MCF 10A (cell line): ENCODE data around the gene RASA1. TPM values are rescaled to one million over a fixed set of nuclear protein-coding genes. Genes with fewer than 3 reads are reported as not detected.
"Not testable (repeated sequence)": the region's sequence is repeated elsewhere in the genome, so short reads cannot be mapped to it uniquely, and the experiment has no call there.

Experiments used
- BruUV-seq: library from RNA; stranded (reverse); fragments of 400-500 nt; replicated peaks from 2 replicates; lab custom pipeline; 2021; lab: Mats Ljungman, UMichigan
- CTCF ChIA-PET: fragments of 300-600 bp; sonication (Branson Sonifier 250); formaldehyde crosslinking; extraction: SDS; loops from one replicate; lab custom pipeline; 2021; ENCODE audit warnings: antibody characterized with exemption, inconsistent platforms; lab: Yijun Ruan, JAX
- POLR2A ChIA-PET: fragments of 300-600, 350-650 bp; sonication (Branson Sonifier 250); formaldehyde crosslinking; extraction: SDS; loops from one replicate; lab custom pipeline; 2020; ENCODE audit warnings: antibody characterized with exemption, inconsistent platforms; lab: Yijun Ruan, JAX
- DNase-seq: peaks from one replicate; pipeline ENCODE4 v3.0.0-alpha.2; 2018; ENCODE audit not compliant: unreplicated experiment
- H3K27ac Mint-ChIP-seq: one replicate; pipeline ENCODE4 v1.8.0; 2022; ENCODE audit warnings: mild to moderate bottlenecking, low read depth, mixed read lengths; ENCODE audit not compliant: unreplicated experiment
- H3K27me3 Mint-ChIP-seq: one replicate; pipeline ENCODE4 v1.8.0; 2022; ENCODE audit warnings: mixed read lengths; ENCODE audit not compliant: insufficient read depth, unreplicated experiment
- H3K36me3 Mint-ChIP-seq: one replicate; pipeline ENCODE4 v1.8.0; 2022; ENCODE audit warnings: mild to moderate bottlenecking, moderate library complexity, mixed read lengths; ENCODE audit not compliant: insufficient read depth, unreplicated experiment
- H3K4me1 Mint-ChIP-seq: one replicate; pipeline ENCODE4 v1.8.0; 2022; ENCODE audit warnings: mixed read lengths; ENCODE audit not compliant: insufficient read depth, unreplicated experiment
- H3K4me3 Mint-ChIP-seq: one replicate; pipeline ENCODE4 v1.8.0; 2022; ENCODE audit warnings: mild to moderate bottlenecking, moderate library complexity, mixed read lengths; ENCODE audit not compliant: unreplicated experiment
- H3K9me3 Mint-ChIP-seq: one replicate; pipeline ENCODE4 v1.8.0; 2022; ENCODE audit warnings: mixed read lengths; ENCODE audit not compliant: unreplicated experiment
- CTCF ChIP-seq: fragments of 200-600 bp; IDR thresholded peaks from one replicate; pipeline ENCODE4 v1.8.0; 2022; ENCODE audit warnings: antibody characterized with exemption, mild to moderate bottlenecking; ENCODE audit not compliant: unreplicated experiment
- intact Hi-C: fragments of 100-400 bp; cut with micrococcal nuclease; formaldehyde crosslinking; loops from 2 replicates; pipeline ENCODE4 v1.14.1; 2022
- total RNA-seq: library from RNA; stranded (reverse); gene quantifications from 2 replicates; pipeline ENCODE4 v1.2.3, GENCODE V29; 2022

RASA1 gene
- total RNA-seq, 1 experiment from 2014 or later, result 68.6 TPM

GRCh38 chr5:87303324-87303723 is 35.6 kb downstream of the RASA1 start:
- no peak overlapping the region for H3K27ac Mint-ChIP-seq

GRCh38 chr5:87306090-87306489 is 38.4 kb downstream of the RASA1 start:
- BruUV-seq, H3K27ac Mint-ChIP-seq, DNase-seq, CTCF ChIA-PET, H3K4me3 Mint-ChIP-seq, H3K27me3 Mint-ChIP-seq, H3K9me3 Mint-ChIP-seq, intact Hi-C loops: not testable (repeated sequence)
- Mint-ChIP-seq H3K36me3 (peaks cover 30% of the 10 kb centered on the region), H3K4me1 (peaks cover 21% of the 10 kb centered on the region)
- POLR2A ChIA-PET, result interaction anchor here (0.9 kb wide), 1 partner anchor 37 kb away, joined by 4 read pairs; no protein-coding TSS in a partner anchor

More at GRCh38 chr5:87303324-87303723, 35.6 kb downstream of the RASA1 start:
- H3K27me3 Mint-ChIP-seq, result no peaks in the 10 kb centered on the region
- no TSS peak for BruUV-seq
- intact Hi-C loops, result no loop called here
- H3K4me1 Mint-ChIP-seq, result peaks cover 36% of the 10 kb centered on the region
- ChIA-PET CTCF (no interaction called here), POLR2A (interaction anchor here (0.7 to 1.7 kb wide), 3 partner anchors 10 to 34 kb away, joined by 3 to 5 read pairs (median 3); no protein-coding TSS in a partner anchor)
- H3K36me3 Mint-ChIP-seq, result peaks cover 23% of the 10 kb centered on the region
- TF ChIP-seq CTCF, result no peak
- H3K4me3 Mint-ChIP-seq, result no peak overlapping the region
- no peaks in the 10 kb centered on the region for H3K9me3 Mint-ChIP-seq
- DNase-seq, result no peak

- intact Hi-C loops, result no loop called here
- no peak overlapping the region for H3K27ac Mint-ChIP-seq
Observed at GRCh38 chr5:87307796-87308423, 40.2 kb downstream of the RASA1 start.

GRCh38 chr5:87311405-87312279 is 44.0 kb downstream of the RASA1 start:
- intact Hi-C loops, result no loop called here
- H3K27ac Mint-ChIP-seq, result no peak overlapping the region
- CTCF ChIA-PET, result no interaction called here
- no peak for DNase-seq
- no peaks in the 10 kb centered on the region for H3K27me3 Mint-ChIP-seq
- POLR2A ChIA-PET, result interaction anchor here (0.7 to 1.3 kb wide), 2 partner anchors 11 to 16 kb away, joined by 3 to 4 read pairs; no protein-coding TSS in a partner anchor
- H3K4me1 Mint-ChIP-seq, result peaks cover 20% of the 10 kb centered on the region
- BruUV-seq, result no TSS peak
- peaks cover 7% of the 10 kb centered on the region for H3K36me3 Mint-ChIP-seq
- H3K4me3 Mint-ChIP-seq, result no peak overlapping the region
- no peaks in the 10 kb centered on the region for H3K9me3 Mint-ChIP-seq
- TF ChIP-seq CTCF, result no peak

More at GRCh38 chr5:87307796-87308423, 40.2 kb downstream of the RASA1 start:
- peaks cover 30% of the 10 kb centered on the region for H3K36me3 Mint-ChIP-seq
- H3K4me1 Mint-ChIP-seq, result peaks cover 8% of the 10 kb centered on the region
- CTCF ChIA-PET, result no interaction called here
- H3K4me3 Mint-ChIP-seq, result no peak overlapping the region
- DNase-seq, result no peak
- POLR2A ChIA-PET, result interaction anchor here (0.7 to 0.9 kb wide), 2 partner anchors 11 to 40 kb away, joined by 3 read pairs; partner anchors contain the start of gene RASA1
- TF ChIP-seq CTCF, result no peak
- BruUV-seq, result no TSS peak
- H3K27me3 Mint-ChIP-seq, result no peaks in the 10 kb centered on the region
- H3K9me3 Mint-ChIP-seq, result no peaks in the 10 kb centered on the region
